Astrocyte of the cerebellum (primary cell): ENCODE results near the gene ZNF621.

Source experiments
- DNase-seq: peaks from one replicate; pipeline ENCODE4 v3.0.0-alpha.2; 2011; ENCODE audit warnings: low read depth
- H3K4me3 ChIP-seq: 2 replicates; pipeline ENCODE4 v1.5.1; 2011; ENCODE audit warnings: mild to moderate bottlenecking, low read depth, low read length, moderate library complexity
- CTCF ChIP-seq: IDR thresholded peaks from 2 replicates; pipeline ENCODE4 v1.5.1; 2012; ENCODE audit warnings: low read length, low read depth, moderate library complexity, mild to moderate bottlenecking; ENCODE audit errors: missing control alignments
- in situ Hi-C: cut with HindIII; loops from 2 replicates; pipeline ENCODE4 v1.10.0; 2017; ENCODE audit warnings: low sequenced_read_pairs

ZNF621 gene

GRCh38 chr3:40524568-40525285, at the start of gene ZNF621:
Gene ZNF621, plus strand, starts transcription at chr3:40524960. Its CDS starts 881 bp downstream, at chr3:40525841.
- peak; percentile 41 for DNase-seq
- H3K4me3 ChIP-seq = peak within 1 kb of the TSS; percentile 73
- no peak for TF ChIP-seq CTCF
- in situ Hi-C loops = no loop called here

- TF ChIP-seq CTCF = no peak
- peak within 1 kb of the TSS; percentile 69 for H3K4me3 ChIP-seq
- in situ Hi-C loops = no loop called here
- peak; percentile 41 for DNase-seq
Measured at GRCh38 chr3:40476478-40477470, 48.0 kb upstream of the ZNF621 start, which contains the start of gene ZNF619. Gene ZNF619, plus strand, starts transcription at chr3:40477122. Its CDS starts 858 bp downstream, at chr3:40477980.

- no peak for TF ChIP-seq CTCF
- DNase-seq = no peak
- H3K4me3 ChIP-seq = peak overlapping the region; percentile 69
- in situ Hi-C loops = no loop called here
Measured at GRCh38 chr3:40477666-40478065, 47.1 kb upstream of the ZNF621 start.

GRCh38 chr3:40487172-40487571, 37.6 kb upstream of the ZNF621 start:
- TF ChIP-seq CTCF = no peak
- in situ Hi-C loops = no loop called here
- DNase-seq = no peak
- H3K4me3 ChIP-seq = no peak overlapping the region

GRCh38 chr3:40490916-40491315, 33.8 kb upstream of the ZNF621 start:
- TF ChIP-seq CTCF = no peak
- in situ Hi-C loops = no loop called here
- no peak overlapping the region for H3K4me3 ChIP-seq
- no peak for DNase-seq

GRCh38 chr3:40494698-40495097, 30.1 kb upstream of the ZNF621 start:
- TF ChIP-seq CTCF = no peak
- in situ Hi-C loops = no loop called here
- no peak for DNase-seq
- no peak overlapping the region for H3K4me3 ChIP-seq
